ENCODE measurements around the gene DEFB121. TPM values are rescaled to one million over a fixed set of nuclear protein-coding genes. Genes with fewer than 3 reads are reported as not detected.
"Not testable (repeated sequence)": the region's sequence is repeated elsewhere in the genome, so short reads cannot be mapped to it uniquely, and the experiment has no call there.

Gene DEFB121
- total and polyA plus RNA-seq, 5 donors from 2014 or later = not detected

GRCh38 chr20:31427576-31427975 is 21.6 kb upstream of the DEFB121 start:
- H3K27me3 ChIP-seq (ENCODE audit: control insufficient read depth, insufficient read depth, low read length); H3K27ac ChIP-seq (ENCODE audit: insufficient read depth, low read length, poor library complexity, severe bottlenecking); H3K4me1 ChIP-seq (ENCODE audit: control insufficient read depth, insufficient read depth, low read length, poor library complexity, severe bottlenecking); H3K9me3 Mint-ChIP-seq; DNase-seq; H3K27me3 Mint-ChIP-seq; H3K4me3 Mint-ChIP-seq; H3K36me3 ChIP-seq (ENCODE audit: control insufficient read depth, insufficient read depth, low read length); H3K36me3 Mint-ChIP-seq; H3K9me3 ChIP-seq (ENCODE audit: control insufficient read depth in 2 of 2, low read length in 2 of 2); H3K4me1 Mint-ChIP-seq; H3K27ac Mint-ChIP-seq; ATAC-seq (ENCODE audit: low read depth in 2 of 2); H3K4me3 ChIP-seq (ENCODE audit: low read depth, low read length): not testable (repeated sequence)

GRCh38 chr20:31426891-31427551 is 21.0 kb upstream of the DEFB121 start:
- H3K27ac ChIP-seq (ENCODE audit: insufficient read depth, low read length, poor library complexity, severe bottlenecking); H3K9me3 Mint-ChIP-seq; H3K36me3 Mint-ChIP-seq; H3K27me3 ChIP-seq (ENCODE audit: control insufficient read depth, insufficient read depth, low read length); ATAC-seq (ENCODE audit: low read depth in 2 of 2); H3K4me1 Mint-ChIP-seq; H3K27ac Mint-ChIP-seq; H3K4me3 Mint-ChIP-seq; H3K4me1 ChIP-seq (ENCODE audit: control insufficient read depth, insufficient read depth, low read length, poor library complexity, severe bottlenecking); H3K4me3 ChIP-seq (ENCODE audit: low read depth, low read length); H3K36me3 ChIP-seq (ENCODE audit: control insufficient read depth, insufficient read depth, low read length); H3K27me3 Mint-ChIP-seq; DNase-seq; H3K9me3 ChIP-seq (ENCODE audit: control insufficient read depth in 2 of 2, low read length in 2 of 2): not testable (repeated sequence)

GRCh38 chr20:31425797-31426196 is 19.8 kb upstream of the DEFB121 start:
- H3K4me1 ChIP-seq (ENCODE audit: control insufficient read depth, insufficient read depth, low read length, poor library complexity, severe bottlenecking) = no peaks in the 10 kb centered on the region
- H3K4me1 Mint-ChIP-seq = no peaks in the 10 kb centered on the region
- H3K27ac ChIP-seq (ENCODE audit: insufficient read depth, low read length, poor library complexity, severe bottlenecking) = no peak overlapping the region
- no peak overlapping the region for H3K4me3 Mint-ChIP-seq
- no peak overlapping the region for H3K27ac Mint-ChIP-seq
- no peaks in the 10 kb centered on the region for H3K36me3 ChIP-seq (ENCODE audit: control insufficient read depth, insufficient read depth, low read length)
- no peaks in the 10 kb centered on the region for H3K36me3 Mint-ChIP-seq
- no peaks in the 10 kb centered on the region for H3K27me3 ChIP-seq (ENCODE audit: control insufficient read depth, insufficient read depth, low read length)
- ATAC-seq (ENCODE audit: low read depth in 2 of 2) (no peak), DNase-seq (no peak)
- H3K27me3 Mint-ChIP-seq = no peaks in the 10 kb centered on the region
- peaks cover 0 to 2% (median 1%) of the 10 kb centered on the region in 7 donors for H3K9me3 Mint-ChIP-seq
- no peak overlapping the region for H3K4me3 ChIP-seq (ENCODE audit: low read depth, low read length)
- H3K9me3 ChIP-seq (ENCODE audit: control insufficient read depth in 2 of 2, low read length in 2 of 2) = no peaks in the 10 kb centered on the region

- no peak overlapping the region for H3K27ac ChIP-seq (ENCODE audit: insufficient read depth, low read length, poor library complexity, severe bottlenecking)
- H3K4me3 ChIP-seq (ENCODE audit: low read depth, low read length) = no peak overlapping the region
- no peaks in the 10 kb centered on the region for H3K4me1 Mint-ChIP-seq
- no peaks in the 10 kb centered on the region for H3K9me3 ChIP-seq (ENCODE audit: control insufficient read depth in 2 of 2, low read length in 2 of 2)
- peaks cover 6% of the 10 kb centered on the region for H3K27me3 ChIP-seq (ENCODE audit: control insufficient read depth, insufficient read depth, low read length)
- peaks cover 0 to 4% (median 0%) of the 10 kb centered on the region in 7 donors for H3K9me3 Mint-ChIP-seq
- no peaks in the 10 kb centered on the region for H3K27me3 Mint-ChIP-seq
- no peaks in the 10 kb centered on the region for H3K36me3 ChIP-seq (ENCODE audit: control insufficient read depth, insufficient read depth, low read length)
- no peaks in the 10 kb centered on the region for H3K4me1 ChIP-seq (ENCODE audit: control insufficient read depth, insufficient read depth, low read length, poor library complexity, severe bottlenecking)
- no peak overlapping the region for H3K27ac Mint-ChIP-seq
- DNase-seq (no peak), ATAC-seq (ENCODE audit: low read depth in 2 of 2) (no peak)
- no peak overlapping the region for H3K4me3 Mint-ChIP-seq
- no peaks in the 10 kb centered on the region for H3K36me3 Mint-ChIP-seq
Measured at GRCh38 chr20:31418307-31418706, 12.3 kb upstream of the DEFB121 start.

GRCh38 chr20:31415653-31416052 is 9.6 kb upstream of the DEFB121 start:
- no peaks in the 10 kb centered on the region for H3K36me3 ChIP-seq (ENCODE audit: control insufficient read depth, insufficient read depth, low read length)
- peaks cover 6% of the 10 kb centered on the region for H3K27me3 ChIP-seq (ENCODE audit: control insufficient read depth, insufficient read depth, low read length)
- peaks cover 0 to 4% (median 0%) of the 10 kb centered on the region in 7 donors for H3K9me3 Mint-ChIP-seq
- no peak overlapping the region for H3K27ac Mint-ChIP-seq
- no peaks in the 10 kb centered on the region for H3K36me3 Mint-ChIP-seq
- H3K4me1 ChIP-seq (ENCODE audit: control insufficient read depth, insufficient read depth, low read length, poor library complexity, severe bottlenecking) = no peaks in the 10 kb centered on the region
- H3K27me3 Mint-ChIP-seq = peaks cover 4% of the 10 kb centered on the region
- H3K27ac ChIP-seq (ENCODE audit: insufficient read depth, low read length, poor library complexity, severe bottlenecking) = no peak overlapping the region
- H3K4me1 Mint-ChIP-seq = no peaks in the 10 kb centered on the region
- no peak overlapping the region for H3K4me3 ChIP-seq (ENCODE audit: low read depth, low read length)
- no peaks in the 10 kb centered on the region for H3K9me3 ChIP-seq (ENCODE audit: control insufficient read depth in 2 of 2, low read length in 2 of 2)
- no peak overlapping the region for H3K4me3 Mint-ChIP-seq
- no peak for DNase-seq
- no peak for ATAC-seq (ENCODE audit: low read depth in 2 of 2)

GRCh38 chr20:31414381-31414780 is 8.4 kb upstream of the DEFB121 start:
- H3K4me1 ChIP-seq (ENCODE audit: control insufficient read depth, insufficient read depth, low read length, poor library complexity, severe bottlenecking) = no peaks in the 10 kb centered on the region
- H3K36me3 Mint-ChIP-seq = no peaks in the 10 kb centered on the region
- no peaks in the 10 kb centered on the region for H3K27me3 ChIP-seq (ENCODE audit: control insufficient read depth, insufficient read depth, low read length)
- H3K4me3 Mint-ChIP-seq = no peak overlapping the region
- peaks cover 4% of the 10 kb centered on the region for H3K27me3 Mint-ChIP-seq
- no peak overlapping the region for H3K27ac Mint-ChIP-seq
- DNase-seq (no peak), ATAC-seq (ENCODE audit: low read depth in 2 of 2) (no peak)
- H3K36me3 ChIP-seq (ENCODE audit: control insufficient read depth, insufficient read depth, low read length) = no peaks in the 10 kb centered on the region
- no peaks in the 10 kb centered on the region for H3K9me3 ChIP-seq (ENCODE audit: control insufficient read depth in 2 of 2, low read length in 2 of 2)
- H3K4me1 Mint-ChIP-seq = no peaks in the 10 kb centered on the region
- peaks cover 0 to 5% (median 0%) of the 10 kb centered on the region in 7 donors for H3K9me3 Mint-ChIP-seq
- no peak overlapping the region for H3K27ac ChIP-seq (ENCODE audit: insufficient read depth, low read length, poor library complexity, severe bottlenecking)
- no peak overlapping the region for H3K4me3 ChIP-seq (ENCODE audit: low read depth, low read length)

- H3K9me3 ChIP-seq (ENCODE audit: control insufficient read depth in 2 of 2, low read length in 2 of 2) = no peaks in the 10 kb centered on the region
- no peaks in the 10 kb centered on the region for H3K27me3 ChIP-seq (ENCODE audit: control insufficient read depth, insufficient read depth, low read length)
- H3K27ac ChIP-seq (ENCODE audit: insufficient read depth, low read length, poor library complexity, severe bottlenecking) = no peak overlapping the region
- Mint-ChIP-seq H3K9me3 (peaks cover 0 to 3% (median 0%) of the 10 kb centered on the region in 7 donors), H3K36me3 (no peaks in the 10 kb centered on the region), H3K27ac (no peak overlapping the region), H3K4me3 (no peak overlapping the region), H3K4me1 (no peaks in the 10 kb centered on the region), H3K27me3 (peaks cover 4% of the 10 kb centered on the region)
- H3K4me1 ChIP-seq (ENCODE audit: control insufficient read depth, insufficient read depth, low read length, poor library complexity, severe bottlenecking) = no peaks in the 10 kb centered on the region
- no peaks in the 10 kb centered on the region for H3K36me3 ChIP-seq (ENCODE audit: control insufficient read depth, insufficient read depth, low read length)
- ATAC-seq (ENCODE audit: low read depth in 2 of 2) (no peak), DNase-seq (no peak)
- H3K4me3 ChIP-seq (ENCODE audit: low read depth, low read length) = no peak overlapping the region
Measured at GRCh38 chr20:31410011-31410410, 4.0 kb upstream of the DEFB121 start.

- no peaks in the 10 kb centered on the region for H3K36me3 Mint-ChIP-seq
- H3K4me3 Mint-ChIP-seq = no peak overlapping the region
- Histone ChIP-seq H3K36me3 (ENCODE audit: control insufficient read depth, insufficient read depth, low read length) (no peaks in the 10 kb centered on the region), H3K4me3 (ENCODE audit: low read depth, low read length) (no peak overlapping the region), H3K9me3 (ENCODE audit: control insufficient read depth in 2 of 2, low read length in 2 of 2) (no peaks in the 10 kb centered on the region), H3K27ac (ENCODE audit: insufficient read depth, low read length, poor library complexity, severe bottlenecking) (no peak overlapping the region), H3K27me3 (ENCODE audit: control insufficient read depth, insufficient read depth, low read length) (no peaks in the 10 kb centered on the region), H3K4me1 (ENCODE audit: control insufficient read depth, insufficient read depth, low read length, poor library complexity, severe bottlenecking) (no peaks in the 10 kb centered on the region)
- H3K9me3 Mint-ChIP-seq = peaks cover 0 to 3% (median 0%) of the 10 kb centered on the region in 7 donors
- ATAC-seq (ENCODE audit: low read depth in 2 of 2) = no peak
- H3K27me3 Mint-ChIP-seq = no peaks in the 10 kb centered on the region
- no peak for DNase-seq
- no peak overlapping the region for H3K27ac Mint-ChIP-seq
- H3K4me1 Mint-ChIP-seq = no peaks in the 10 kb centered on the region
Measured at GRCh38 chr20:31403886-31404285, 2.1 kb downstream of the DEFB121 start.
